Measurements from ENCODE around the gene KCTD4.

Gene KCTD4

GRCh38 chr13:45206340-45206739 is 5.5 kb upstream of the KCTD4 start:
- TF ChIP-seq EZH2phosphoT487 (IDR thresholded peaks at IDR 0.05; ENCODE audit: low read length) (no peak), CTCF (IDR thresholded peaks at IDR 0.05; ENCODE audit: low read length) (no peak), EZH2 (optimal IDR thresholded peaks at IDR 0.05; ENCODE audit: low read depth, low read length) (no peak)
- H3K4me1 ChIP-seq (ENCODE audit: low read length), result peaks cover 13% of the 10 kb centered on the region
- no peak overlapping the region for H3K4me2 ChIP-seq (ENCODE audit: low read depth, low read length)
- peaks cover 10% of the 10 kb centered on the region for H3F3A ChIP-seq (ENCODE audit: insufficient read depth, low read length)
- no peak overlapping the region for H3K27ac ChIP-seq (ENCODE audit: low read length)
- H3K4me3 ChIP-seq (ENCODE audit: low read length), result no peak overlapping the region
- no peak for DNase-seq
- H3K79me2 ChIP-seq (ENCODE audit: low read length), result no peaks in the 10 kb centered on the region; the same call in 1 of the 2 replicates
- H3K36me3 ChIP-seq (replicated peaks; ENCODE audit: insufficient read depth, low read length), result no peaks in the 10 kb centered on the region
- no peaks in the 10 kb centered on the region for H4K20me1 ChIP-seq (ENCODE audit: insufficient read depth, low read length)
- no peaks in the 10 kb centered on the region for H3K9me3 ChIP-seq (replicated peaks; ENCODE audit: insufficient read depth, low read length)
- H3K9me2 ChIP-seq (replicated peaks; ENCODE audit: insufficient read depth, low read length), result no peaks in the 10 kb centered on the region
- H3K27me3 ChIP-seq (replicated peaks; ENCODE audit: insufficient read depth, low read length), result no peaks in the 10 kb centered on the region
- H3K9ac ChIP-seq (ENCODE audit: low read length), result no peak overlapping the region
- H2AFZ ChIP-seq (ENCODE audit: low read length), result no peak overlapping the region

GRCh38 chr13:45205124-45205523 is 4.3 kb upstream of the KCTD4 start:
- Histone ChIP-seq H3K9ac (ENCODE audit: low read length) (no peak overlapping the region), H3K4me1 (ENCODE audit: low read length) (peaks cover 13% of the 10 kb centered on the region), H4K20me1 (ENCODE audit: insufficient read depth, low read length) (no peaks in the 10 kb centered on the region)

GRCh38 chr13:45199711-45200110 is 1.1 kb downstream of the KCTD4 start:
- H3K9me3 ChIP-seq (replicated peaks; ENCODE audit: insufficient read depth, low read length), result no peaks in the 10 kb centered on the region
- H3K9me2 ChIP-seq (replicated peaks; ENCODE audit: insufficient read depth, low read length), result no peaks in the 10 kb centered on the region
- no peaks in the 10 kb centered on the region for H3K27me3 ChIP-seq (replicated peaks; ENCODE audit: insufficient read depth, low read length)
- H3K4me1 ChIP-seq (ENCODE audit: low read length), result peaks cover 27% of the 10 kb centered on the region
- H3F3A ChIP-seq (ENCODE audit: insufficient read depth, low read length), result peaks cover 16% of the 10 kb centered on the region
- H3K79me2 ChIP-seq (ENCODE audit: low read length), result peaks cover 5% of the 10 kb centered on the region; the same call in 1 of the 2 replicates
- H4K20me1 ChIP-seq (ENCODE audit: insufficient read depth, low read length), result no peaks in the 10 kb centered on the region
- no peak overlapping the region for H3K9ac ChIP-seq (ENCODE audit: low read length)
- no peaks in the 10 kb centered on the region for H3K36me3 ChIP-seq (replicated peaks; ENCODE audit: insufficient read depth, low read length)
- DNase-seq, result no peak
- H3K27ac ChIP-seq (ENCODE audit: low read length), result no peak overlapping the region
- no peak overlapping the region for H2AFZ ChIP-seq (ENCODE audit: low read length)
- no peak overlapping the region for H3K4me2 ChIP-seq (ENCODE audit: low read depth, low read length)
- no peak for TF ChIP-seq EZH2 (optimal IDR thresholded peaks at IDR 0.05; ENCODE audit: low read depth, low read length)
- TF ChIP-seq EZH2phosphoT487 (IDR thresholded peaks at IDR 0.05; ENCODE audit: low read length), result no peak
- TF ChIP-seq CTCF (IDR thresholded peaks at IDR 0.05; ENCODE audit: low read length), result no peak
- no peak overlapping the region for H3K4me3 ChIP-seq (ENCODE audit: low read length)

More at GRCh38 chr13:45205124-45205523, 4.3 kb upstream of the KCTD4 start:
- no peak overlapping the region for H3K27ac ChIP-seq (ENCODE audit: low read length)
- TF ChIP-seq CTCF (IDR thresholded peaks at IDR 0.05; ENCODE audit: low read length) (no peak), EZH2 (optimal IDR thresholded peaks at IDR 0.05; ENCODE audit: low read depth, low read length) (no peak), EZH2phosphoT487 (IDR thresholded peaks at IDR 0.05; ENCODE audit: low read length) (no peak)
- no peak for DNase-seq
- no peaks in the 10 kb centered on the region for H3K9me3 ChIP-seq (replicated peaks; ENCODE audit: insufficient read depth, low read length)
- no peak overlapping the region for H3K4me2 ChIP-seq (ENCODE audit: low read depth, low read length)
- peaks cover 10% of the 10 kb centered on the region for H3F3A ChIP-seq (ENCODE audit: insufficient read depth, low read length)
- no peaks in the 10 kb centered on the region for H3K27me3 ChIP-seq (replicated peaks; ENCODE audit: insufficient read depth, low read length)
- no peaks in the 10 kb centered on the region; the same call in 1 of the 2 replicates for H3K79me2 ChIP-seq (ENCODE audit: low read length)
- no peaks in the 10 kb centered on the region for H3K9me2 ChIP-seq (replicated peaks; ENCODE audit: insufficient read depth, low read length)
- no peak overlapping the region for H3K4me3 ChIP-seq (ENCODE audit: low read length)
- no peak overlapping the region for H2AFZ ChIP-seq (ENCODE audit: low read length)
- H3K36me3 ChIP-seq (replicated peaks; ENCODE audit: insufficient read depth, low read length), result no peaks in the 10 kb centered on the region

Data from MM.1S (cell line).